GM15510 (cell line): Measurements from ENCODE around the gene KICS2.

Source experiments
- POLR2A ChIP-seq: IDR thresholded peaks from 3 replicates; pipeline ENCODE4 v1.6.1; 2011; ENCODE audit warnings: borderline replicate concordance; ENCODE audit not compliant: insufficient read length; ENCODE audit errors: extremely low read depth

The KICS2 gene

DNA sequence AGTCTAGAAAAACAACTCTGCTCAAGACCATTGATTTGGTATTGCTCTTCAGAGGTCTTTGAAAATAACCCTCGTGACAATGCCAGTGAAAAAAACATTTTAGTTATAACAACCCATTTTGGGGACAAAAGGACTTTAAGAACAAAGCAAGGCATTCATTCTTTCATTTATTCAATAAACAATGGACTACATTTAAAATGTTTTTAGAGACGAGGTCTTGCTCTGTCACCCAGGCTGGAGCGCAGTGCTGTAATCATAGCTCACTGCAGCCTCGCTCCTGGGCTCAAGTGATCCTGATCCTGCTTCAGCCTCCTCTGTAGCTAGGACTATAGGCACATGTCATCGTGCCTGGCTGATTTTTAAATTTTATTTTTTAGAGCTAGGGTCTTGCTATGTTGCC, 7.7 kb upstream of the KICS2 start:
- no peak for TF ChIP-seq POLR2A

GRCh38 chr12:64229240-64229639, 7.1 kb upstream of the KICS2 start:
- TF ChIP-seq POLR2A, result no peak

DNA sequence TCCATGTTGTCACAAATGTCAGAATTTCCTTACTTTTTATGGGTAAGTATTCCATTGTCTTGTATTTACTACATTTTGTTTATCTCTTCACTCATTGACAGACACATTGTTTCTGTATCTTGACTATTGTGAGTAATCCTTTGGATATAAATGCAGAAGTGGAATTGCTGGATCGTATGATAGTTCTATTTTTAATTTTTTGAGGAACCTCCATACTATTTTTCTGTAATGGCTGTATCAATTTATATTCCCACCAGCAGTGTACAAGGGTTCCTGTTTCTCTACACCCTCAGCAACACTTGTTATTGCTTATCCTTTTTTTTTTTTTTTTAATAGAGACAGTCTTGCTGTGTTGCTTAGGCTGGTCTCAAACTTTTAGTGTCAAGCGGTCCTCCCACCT, 3.5 kb upstream of the KICS2 start:
- TF ChIP-seq POLR2A, result no peak

- TF ChIP-seq POLR2A, result no peak
Observed at GRCh38 chr12:64221651-64222008, 466 bp downstream of the KICS2 start.

DNA sequence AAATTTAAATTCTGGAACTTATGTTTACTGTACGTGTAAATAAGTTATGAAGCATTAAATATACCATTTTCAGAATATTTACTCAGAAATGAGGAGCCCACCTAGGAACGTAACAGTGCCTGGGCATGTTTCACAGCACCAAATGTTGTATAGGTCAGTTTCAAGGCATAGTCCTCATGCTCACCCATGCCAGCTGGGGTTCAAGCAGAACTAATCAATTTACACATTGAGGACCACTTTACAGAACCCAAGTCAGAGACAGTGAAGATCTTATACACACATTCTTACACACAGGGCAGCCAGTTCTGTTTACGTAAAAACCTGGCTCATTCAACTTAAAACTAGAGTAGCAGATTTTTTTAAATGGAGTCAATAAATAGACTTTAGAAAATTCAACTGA, 2.0 kb downstream of the KICS2 start:
- no peak for TF ChIP-seq POLR2A

- TF ChIP-seq POLR2A, result no peak
Observed at GRCh38 chr12:64219145-64219544, 3.0 kb downstream of the KICS2 start.

- no peak for TF ChIP-seq POLR2A
Observed at GRCh38 chr12:64218597-64218996, 3.5 kb downstream of the KICS2 start.

GRCh38 chr12:64216239-64216638, 5.9 kb downstream of the KICS2 start:
- TF ChIP-seq POLR2A, result no peak

- TF ChIP-seq POLR2A, result no peak
Observed at GRCh38 chr12:64212119-64212746, 9.9 kb downstream of the KICS2 start.

GRCh38 chr12:64207453-64207852, 14.6 kb downstream of the KICS2 start:
- no peak for TF ChIP-seq POLR2A

- no peak for TF ChIP-seq POLR2A
Observed at GRCh38 chr12:64205542-64205941, 16.6 kb downstream of the KICS2 start.

DNA sequence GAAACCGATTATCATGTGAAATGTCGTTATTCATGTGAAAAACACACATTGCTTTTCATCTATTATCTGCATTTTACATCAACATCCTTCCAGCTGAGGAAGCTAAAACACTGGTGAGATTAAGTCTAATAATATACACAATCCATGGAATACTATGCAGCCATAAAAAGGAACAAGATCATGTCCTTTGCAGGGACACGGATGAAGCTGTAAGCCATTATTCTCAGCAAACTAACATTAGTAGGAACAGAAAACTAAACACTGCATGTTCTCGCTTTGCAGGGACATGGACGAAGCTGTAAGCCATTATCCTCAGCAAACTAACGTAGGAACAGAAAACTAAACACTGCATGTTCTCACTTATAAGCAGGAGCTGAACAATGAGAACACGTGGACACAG, 18.3 kb downstream of the KICS2 start:
- TF ChIP-seq POLR2A, result no peak

GRCh38 chr12:64203036-64203435, 19.1 kb downstream of the KICS2 start:
- no peak for TF ChIP-seq POLR2A

DNA sequence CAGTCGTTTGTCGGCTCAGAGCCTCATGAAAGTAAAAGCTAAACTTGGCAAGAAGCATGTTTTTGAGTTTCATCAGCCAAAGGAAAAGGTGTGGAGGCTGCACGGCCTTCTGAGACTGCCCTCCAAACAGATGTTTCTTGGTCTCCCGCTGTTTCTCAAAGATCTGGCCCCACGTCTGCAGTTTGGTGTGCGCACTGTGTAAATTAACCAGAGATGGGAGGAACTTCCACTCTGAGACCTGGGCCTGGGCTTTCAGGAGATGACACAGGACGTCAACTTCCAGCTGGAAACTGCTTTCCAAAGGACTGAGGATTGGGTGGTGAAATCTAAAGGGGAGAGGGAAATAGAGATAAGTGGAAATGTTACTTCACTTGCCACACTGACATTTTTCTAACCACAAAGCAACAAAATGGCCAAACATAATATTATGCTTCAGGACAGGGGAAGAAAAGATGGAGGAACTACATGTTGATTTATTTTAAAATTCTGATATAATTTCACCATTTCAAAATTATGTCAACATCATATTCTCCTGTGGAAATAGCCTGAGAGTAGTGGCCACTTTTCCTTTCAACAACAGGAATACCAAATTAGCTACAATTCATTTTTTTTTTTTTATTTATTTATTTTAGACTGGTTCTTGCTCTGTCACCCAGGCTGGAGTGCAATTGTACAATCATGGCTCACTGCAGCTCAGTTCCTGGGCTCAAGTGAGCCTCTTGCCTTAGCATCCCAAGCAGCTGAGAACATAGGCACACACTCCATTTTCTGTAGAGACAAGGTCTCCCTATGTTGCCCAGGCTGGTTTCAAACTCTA, 27.6 kb downstream of the KICS2 start:
- TF ChIP-seq POLR2A, result no peak

- TF ChIP-seq POLR2A, result no peak
Observed at GRCh38 chr12:64193931-64194330, 28.2 kb downstream of the KICS2 start.
